AG10803 (cell line): ENCODE data around the gene KATNIP.

Experiments used
- DNase-seq: peaks from one replicate; pipeline ENCODE4 v3.0.0; 2010; ENCODE audit warnings: low read depth
- H3K4me3 ChIP-seq: 2 replicates; pipeline ENCODE4 v1.5.1; 2011; ENCODE audit warnings: mild to moderate bottlenecking, low read length, control low read depth
- TF ChIP-seq, protein P1 (sequence below): conservative IDR thresholded peaks from 2 replicates; pipeline ENCODE4 v1.5.1; 2011; ENCODE audit warnings: mild to moderate bottlenecking, low read length, control low read depth, inconsistent platforms

Gene KATNIP

DNA sequence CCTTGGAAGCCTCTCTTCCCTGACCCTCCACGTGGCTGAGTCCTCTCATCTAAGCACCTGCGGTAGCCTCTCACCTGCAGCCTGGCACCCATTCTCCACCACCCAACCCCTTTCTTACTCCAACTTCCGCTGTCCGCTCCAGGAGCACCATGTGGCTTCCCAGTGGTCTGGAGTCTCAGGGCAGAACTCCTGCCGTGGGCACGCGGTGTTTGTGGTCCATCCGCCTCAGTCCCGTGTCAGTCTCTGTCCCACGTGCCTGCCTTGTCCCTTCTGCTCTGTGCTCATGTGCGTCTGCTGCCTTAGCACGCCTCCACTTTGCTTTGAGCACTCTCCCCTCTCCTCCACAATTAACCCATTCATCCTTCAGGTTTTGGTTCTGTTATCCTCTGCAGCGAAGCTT, 49.7 kb downstream of the KATNIP start:
- no peak for DNase-seq
- TF ChIP-seq, protein P1, sequence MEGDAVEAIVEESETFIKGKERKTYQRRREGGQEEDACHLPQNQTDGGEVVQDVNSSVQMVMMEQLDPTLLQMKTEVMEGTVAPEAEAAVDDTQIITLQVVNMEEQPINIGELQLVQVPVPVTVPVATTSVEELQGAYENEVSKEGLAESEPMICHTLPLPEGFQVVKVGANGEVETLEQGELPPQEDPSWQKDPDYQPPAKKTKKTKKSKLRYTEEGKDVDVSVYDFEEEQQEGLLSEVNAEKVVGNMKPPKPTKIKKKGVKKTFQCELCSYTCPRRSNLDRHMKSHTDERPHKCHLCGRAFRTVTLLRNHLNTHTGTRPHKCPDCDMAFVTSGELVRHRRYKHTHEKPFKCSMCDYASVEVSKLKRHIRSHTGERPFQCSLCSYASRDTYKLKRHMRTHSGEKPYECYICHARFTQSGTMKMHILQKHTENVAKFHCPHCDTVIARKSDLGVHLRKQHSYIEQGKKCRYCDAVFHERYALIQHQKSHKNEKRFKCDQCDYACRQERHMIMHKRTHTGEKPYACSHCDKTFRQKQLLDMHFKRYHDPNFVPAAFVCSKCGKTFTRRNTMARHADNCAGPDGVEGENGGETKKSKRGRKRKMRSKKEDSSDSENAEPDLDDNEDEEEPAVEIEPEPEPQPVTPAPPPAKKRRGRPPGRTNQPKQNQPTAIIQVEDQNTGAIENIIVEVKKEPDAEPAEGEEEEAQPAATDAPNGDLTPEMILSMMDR: no peak
- no peak overlapping the region for H3K4me3 ChIP-seq
